Hepatocyte (in vitro differentiated cells): ENCODE data around the gene MSLN.
"Not testable (repeated sequence)": the region's sequence is repeated elsewhere in the genome, so short reads cannot be mapped to it uniquely, and the experiment has no call there.

ENCODE experiments used
- CTCF ChIP-seq: fragments of 200-600 bp; sonication (generic); IDR thresholded peaks from 2 replicates; pipeline ENCODE4 v1.5.1; 2016; ENCODE audit warnings: antibody characterized with exemption, mild to moderate bottlenecking; ENCODE audit not compliant: poor library complexity
- EZH2 ChIP-seq: fragments of 200-600 bp; sonication (generic); IDR thresholded peaks from 2 replicates; pipeline ENCODE4 v1.6.1; 2016; ENCODE audit warnings: antibody characterized with exemption, mild to moderate bottlenecking, borderline replicate concordance

- TF ChIP-seq CTCF, EZH2: not testable (repeated sequence)
Observed at GRCh38 chr16:776298-776697, 15.8 kb downstream of the MSLN start.
